ENCODE results near the gene ARL14EPL.
"Not testable (repeated sequence)": the region's sequence is repeated elsewhere in the genome, so short reads cannot be mapped to it uniquely, and the experiment has no call there.

Gene ARL14EPL

GRCh38 chr5:116063950-116064349 is 31.7 kb downstream of the ARL14EPL start:
- no peaks in the 10 kb centered on the region for H3K27me3 ChIP-seq (ENCODE audit: control insufficient read depth, insufficient read depth, low read length)
- no peak overlapping the region for H3K4me3 ChIP-seq (ENCODE audit: low read length)
- H3K36me3 ChIP-seq (ENCODE audit: control insufficient read depth, insufficient read depth, low read length), result no peaks in the 10 kb centered on the region
- H3K4me1 ChIP-seq (ENCODE audit: control insufficient read depth, insufficient read depth, low read length), result no peaks in the 10 kb centered on the region
- H3K9ac ChIP-seq (ENCODE audit: low read length), result no peak overlapping the region
- H3K27ac ChIP-seq (ENCODE audit: low read depth, low read length), result no peak overlapping the region

GRCh38 chr5:116068028-116068632 is 35.9 kb downstream of the ARL14EPL start:
- Histone ChIP-seq H3K27me3 (ENCODE audit: control insufficient read depth, insufficient read depth, low read length) (no peaks in the 10 kb centered on the region), H3K27ac (ENCODE audit: low read depth, low read length) (no peak overlapping the region), H3K4me3 (ENCODE audit: low read length) (no peak overlapping the region), H3K4me1 (ENCODE audit: control insufficient read depth, insufficient read depth, low read length) (no peaks in the 10 kb centered on the region), H3K36me3 (ENCODE audit: control insufficient read depth, insufficient read depth, low read length) (no peaks in the 10 kb centered on the region), H3K9ac (ENCODE audit: low read length) (no peak overlapping the region)

DNA sequence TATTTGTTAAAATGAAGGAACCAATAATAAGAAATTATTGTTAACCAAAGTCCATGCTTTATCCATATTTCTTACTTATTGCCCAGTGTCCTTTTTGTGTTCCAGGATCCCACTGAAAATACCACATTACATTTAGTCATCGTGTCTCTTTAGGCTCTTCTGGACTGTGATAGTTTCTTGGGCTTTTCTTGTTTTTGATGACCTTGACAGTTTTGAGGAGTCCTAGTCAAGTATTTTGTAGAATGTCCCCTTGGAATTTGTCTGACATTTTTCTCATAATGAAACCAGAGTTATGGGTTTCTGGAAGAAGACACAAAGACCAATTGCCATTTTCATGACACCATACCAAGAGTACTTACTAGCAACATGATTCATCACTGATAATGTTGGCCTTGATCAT is 38.9 kb downstream of the ARL14EPL start:
- H3K27ac ChIP-seq (ENCODE audit: low read depth, low read length), result no peak overlapping the region
- H3K36me3 ChIP-seq (ENCODE audit: control insufficient read depth, insufficient read depth, low read length), result no peaks in the 10 kb centered on the region
- no peaks in the 10 kb centered on the region for H3K4me1 ChIP-seq (ENCODE audit: control insufficient read depth, insufficient read depth, low read length)
- no peak overlapping the region for H3K4me3 ChIP-seq (ENCODE audit: low read length)
- H3K27me3 ChIP-seq (ENCODE audit: control insufficient read depth, insufficient read depth, low read length), result no peaks in the 10 kb centered on the region
- no peak overlapping the region for H3K9ac ChIP-seq (ENCODE audit: low read length)

DNA sequence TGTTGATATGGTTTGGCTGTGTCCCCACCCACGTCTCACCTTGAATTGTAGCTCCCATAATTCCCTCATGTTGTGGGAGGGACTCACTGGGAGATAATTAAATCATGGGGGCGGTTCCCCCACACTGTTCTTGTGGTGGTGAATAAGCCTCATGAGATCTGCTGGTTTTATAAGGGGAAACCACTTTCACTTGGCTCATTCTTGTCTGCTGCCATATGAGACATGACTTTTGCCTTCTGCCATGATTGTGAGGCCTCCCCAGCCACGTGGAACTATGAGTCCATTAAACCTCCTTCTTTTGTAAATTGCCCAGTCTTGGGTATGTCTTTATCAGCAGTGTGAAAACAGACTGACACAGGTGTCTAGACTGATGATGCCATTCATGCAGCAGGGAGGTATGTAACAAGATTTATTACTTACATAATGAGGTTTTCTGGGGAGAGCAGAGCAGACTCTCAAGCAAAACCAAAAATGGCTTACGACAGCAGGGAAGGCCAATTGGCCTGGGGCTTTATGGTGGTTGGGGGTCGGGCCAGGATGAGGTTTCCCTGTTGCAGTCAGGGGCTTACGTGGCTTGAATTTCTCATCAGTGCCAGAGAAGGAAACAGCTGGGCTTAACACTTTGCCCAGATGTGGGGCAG is 43.0 kb downstream of the ARL14EPL start:
- no peak overlapping the region for H3K9ac ChIP-seq (ENCODE audit: low read length)
- no peak overlapping the region for H3K4me3 ChIP-seq (ENCODE audit: low read length)
- H3K4me1 ChIP-seq (ENCODE audit: control insufficient read depth, insufficient read depth, low read length), result no peaks in the 10 kb centered on the region
- peaks cover 2% of the 10 kb centered on the region for H3K36me3 ChIP-seq (ENCODE audit: control insufficient read depth, insufficient read depth, low read length)
- no peak overlapping the region for H3K27ac ChIP-seq (ENCODE audit: low read depth, low read length)
- H3K27me3 ChIP-seq (ENCODE audit: control insufficient read depth, insufficient read depth, low read length), result no peaks in the 10 kb centered on the region

DNA sequence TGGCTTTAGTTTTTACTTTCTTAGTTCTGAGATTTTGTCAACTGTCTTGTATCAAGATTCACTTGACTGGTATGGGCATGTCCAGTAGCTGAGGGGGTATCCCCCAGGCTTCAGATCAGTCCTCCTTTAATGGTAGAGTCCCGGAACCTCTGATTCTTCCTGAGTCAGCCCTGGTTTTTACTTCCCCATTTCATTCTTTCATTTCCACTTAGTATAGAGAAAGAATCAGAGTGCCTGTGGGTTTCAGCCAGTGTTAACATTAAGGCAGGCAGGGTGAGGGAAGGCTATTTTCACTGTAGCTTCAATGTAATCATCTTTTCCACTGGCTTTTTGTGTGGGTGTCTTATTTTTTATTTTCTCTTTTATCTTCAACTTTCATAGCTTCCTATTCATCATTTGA is 44.2 kb downstream of the ARL14EPL start:
- H3K4me1 ChIP-seq (ENCODE audit: control insufficient read depth, insufficient read depth, low read length), result no peaks in the 10 kb centered on the region
- no peak overlapping the region for H3K4me3 ChIP-seq (ENCODE audit: low read length)
- no peak overlapping the region for H3K9ac ChIP-seq (ENCODE audit: low read length)
- H3K36me3 ChIP-seq (ENCODE audit: control insufficient read depth, insufficient read depth, low read length), result peaks cover 2% of the 10 kb centered on the region
- no peaks in the 10 kb centered on the region for H3K27me3 ChIP-seq (ENCODE audit: control insufficient read depth, insufficient read depth, low read length)
- H3K27ac ChIP-seq (ENCODE audit: low read depth, low read length), result no peak overlapping the region

DNA sequence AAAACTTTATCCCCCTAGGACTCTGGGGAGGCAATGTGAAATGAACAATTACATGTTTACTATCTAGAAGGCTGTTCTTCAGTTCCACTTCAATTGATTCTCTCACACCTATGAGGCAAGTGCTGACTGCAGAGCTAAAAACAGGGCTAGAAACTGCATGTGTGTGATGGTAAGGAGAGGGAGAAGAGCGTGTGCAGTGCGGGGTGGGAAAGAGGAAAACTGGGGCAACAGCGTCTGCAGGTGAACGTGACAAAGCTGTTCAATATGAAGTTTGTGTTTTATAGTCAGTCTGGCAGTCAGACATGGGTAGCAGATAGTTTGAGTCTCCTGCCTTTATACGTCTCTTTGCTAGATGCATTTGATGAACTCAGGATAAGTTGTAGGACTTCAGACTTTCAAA is 45.9 kb downstream of the ARL14EPL start:
- no peaks in the 10 kb centered on the region for H3K4me1 ChIP-seq (ENCODE audit: control insufficient read depth, insufficient read depth, low read length)
- no peaks in the 10 kb centered on the region for H3K27me3 ChIP-seq (ENCODE audit: control insufficient read depth, insufficient read depth, low read length)
- H3K4me3 ChIP-seq (ENCODE audit: low read length), result no peak overlapping the region
- no peak overlapping the region for H3K27ac ChIP-seq (ENCODE audit: low read depth, low read length)
- H3K9ac ChIP-seq (ENCODE audit: low read length), result no peak overlapping the region
- H3K36me3 ChIP-seq (ENCODE audit: control insufficient read depth, insufficient read depth, low read length), result peaks cover 2% of the 10 kb centered on the region

DNA sequence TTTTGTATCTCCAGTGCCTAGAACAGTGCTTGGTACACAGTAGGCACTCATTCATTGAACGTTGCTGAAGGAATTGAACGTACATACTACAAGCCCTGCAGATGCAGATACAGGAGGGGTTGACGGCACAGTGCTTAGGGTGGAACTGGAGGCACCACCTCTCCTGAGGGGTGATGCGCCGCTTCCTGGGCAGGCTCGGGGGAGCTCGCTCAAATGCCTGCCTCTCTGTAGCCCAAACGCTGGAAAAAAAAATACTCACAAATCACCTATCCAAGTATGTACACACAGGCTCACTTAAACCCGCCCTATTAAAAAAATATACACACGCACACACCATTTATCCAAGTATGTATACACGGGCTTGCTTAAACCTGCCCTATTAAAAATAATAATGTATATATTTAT is 52.0 kb downstream of the ARL14EPL start:
- Histone ChIP-seq H3K9ac (ENCODE audit: low read length) (no peak overlapping the region), H3K4me3 (ENCODE audit: low read length) (peak overlapping the region; percentile 98), H3K27ac (ENCODE audit: low read depth, low read length) (no peak overlapping the region), H3K27me3 (ENCODE audit: control insufficient read depth, insufficient read depth, low read length) (no peaks in the 10 kb centered on the region), H3K36me3 (ENCODE audit: control insufficient read depth, insufficient read depth, low read length) (no peaks in the 10 kb centered on the region), H3K4me1 (ENCODE audit: control insufficient read depth, insufficient read depth, low read length) (peaks cover 5% of the 10 kb centered on the region)

GRCh38 chr5:116084871-116085715 is 52.8 kb downstream of the ARL14EPL start, which contains the start of gene COMMD10:
TSS of gene COMMD10 (plus strand) at chr5:116085025.
- Histone ChIP-seq H3K36me3 (ENCODE audit: control insufficient read depth, insufficient read depth, low read length) (no peaks in the 10 kb centered on the region), H3K4me3 (ENCODE audit: low read length) (peak within 1 kb of the TSS; percentile 98), H3K27ac (ENCODE audit: low read depth, low read length) (peak within 1 kb of the TSS; percentile 84), H3K9ac (ENCODE audit: low read length) (peak within 1 kb of the TSS; percentile 93), H3K4me1 (ENCODE audit: control insufficient read depth, insufficient read depth, low read length) (peaks cover 5% of the 10 kb centered on the region), H3K27me3 (ENCODE audit: control insufficient read depth, insufficient read depth, low read length) (no peaks in the 10 kb centered on the region)

DNA sequence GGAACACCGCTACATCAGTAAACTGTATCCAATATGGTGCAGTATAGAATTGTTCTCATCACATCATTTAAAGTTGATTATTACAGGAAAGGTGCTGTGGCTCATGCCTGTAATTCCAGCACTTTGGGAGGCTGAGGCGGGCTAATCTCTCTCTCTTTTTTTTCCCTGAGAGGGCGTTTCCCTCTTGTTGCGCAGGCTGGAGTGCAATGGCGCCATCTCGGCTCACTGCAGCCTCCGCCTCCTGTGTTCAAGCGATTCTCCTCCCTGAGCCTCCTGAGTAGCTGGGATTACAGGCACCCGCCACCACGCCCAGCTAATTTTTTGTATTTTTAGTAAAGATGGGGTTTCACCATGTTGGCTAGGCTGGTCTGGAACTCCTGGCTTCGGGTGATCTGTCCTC is 54.0 kb downstream of the ARL14EPL start:
- not testable (repeated sequence) for H3K9ac ChIP-seq (ENCODE audit: low read length); H3K4me3 ChIP-seq (ENCODE audit: low read length); H3K36me3 ChIP-seq (ENCODE audit: control insufficient read depth, insufficient read depth, low read length); H3K27me3 ChIP-seq (ENCODE audit: control insufficient read depth, insufficient read depth, low read length); H3K4me1 ChIP-seq (ENCODE audit: control insufficient read depth, insufficient read depth, low read length); H3K27ac ChIP-seq (ENCODE audit: low read depth, low read length)

GRCh38 chr5:116088062-116088461 is 55.8 kb downstream of the ARL14EPL start:
- no peak overlapping the region for H3K27ac ChIP-seq (ENCODE audit: low read depth, low read length)
- H3K4me1 ChIP-seq (ENCODE audit: control insufficient read depth, insufficient read depth, low read length), result peaks cover 5% of the 10 kb centered on the region
- H3K27me3 ChIP-seq (ENCODE audit: control insufficient read depth, insufficient read depth, low read length), result no peaks in the 10 kb centered on the region
- H3K36me3 ChIP-seq (ENCODE audit: control insufficient read depth, insufficient read depth, low read length), result peaks cover under 1% of the 10 kb centered on the region
- H3K9ac ChIP-seq (ENCODE audit: low read length), result no peak overlapping the region
- no peak overlapping the region for H3K4me3 ChIP-seq (ENCODE audit: low read length)

GRCh38 chr5:116090302-116090701 is 58.0 kb downstream of the ARL14EPL start:
- Histone ChIP-seq H3K36me3 (ENCODE audit: control insufficient read depth, insufficient read depth, low read length) (peaks cover 8% of the 10 kb centered on the region), H3K27me3 (ENCODE audit: control insufficient read depth, insufficient read depth, low read length) (no peaks in the 10 kb centered on the region), H3K4me1 (ENCODE audit: control insufficient read depth, insufficient read depth, low read length) (peaks cover 3% of the 10 kb centered on the region), H3K4me3 (ENCODE audit: low read length) (no peak overlapping the region), H3K9ac (ENCODE audit: low read length) (no peak overlapping the region), H3K27ac (ENCODE audit: low read depth, low read length) (no peak overlapping the region)

GRCh38 chr5:116091416-116091815 is 59.1 kb downstream of the ARL14EPL start:
- no peak overlapping the region for H3K9ac ChIP-seq (ENCODE audit: low read length)
- H3K4me1 ChIP-seq (ENCODE audit: control insufficient read depth, insufficient read depth, low read length), result no peaks in the 10 kb centered on the region
- H3K27ac ChIP-seq (ENCODE audit: low read depth, low read length), result no peak overlapping the region
- peaks cover 8% of the 10 kb centered on the region for H3K36me3 ChIP-seq (ENCODE audit: control insufficient read depth, insufficient read depth, low read length)
- H3K27me3 ChIP-seq (ENCODE audit: control insufficient read depth, insufficient read depth, low read length), result no peaks in the 10 kb centered on the region
- H3K4me3 ChIP-seq (ENCODE audit: low read length), result no peak overlapping the region

Measured in rectal smooth muscle tissue (tissue), 1 donor.